ENCODE measurements around the gene THOP1.
"Not testable (repeated sequence)": the region's sequence is repeated elsewhere in the genome, so short reads cannot be mapped to it uniquely, and the experiment has no call there.

The THOP1 gene

DNA sequence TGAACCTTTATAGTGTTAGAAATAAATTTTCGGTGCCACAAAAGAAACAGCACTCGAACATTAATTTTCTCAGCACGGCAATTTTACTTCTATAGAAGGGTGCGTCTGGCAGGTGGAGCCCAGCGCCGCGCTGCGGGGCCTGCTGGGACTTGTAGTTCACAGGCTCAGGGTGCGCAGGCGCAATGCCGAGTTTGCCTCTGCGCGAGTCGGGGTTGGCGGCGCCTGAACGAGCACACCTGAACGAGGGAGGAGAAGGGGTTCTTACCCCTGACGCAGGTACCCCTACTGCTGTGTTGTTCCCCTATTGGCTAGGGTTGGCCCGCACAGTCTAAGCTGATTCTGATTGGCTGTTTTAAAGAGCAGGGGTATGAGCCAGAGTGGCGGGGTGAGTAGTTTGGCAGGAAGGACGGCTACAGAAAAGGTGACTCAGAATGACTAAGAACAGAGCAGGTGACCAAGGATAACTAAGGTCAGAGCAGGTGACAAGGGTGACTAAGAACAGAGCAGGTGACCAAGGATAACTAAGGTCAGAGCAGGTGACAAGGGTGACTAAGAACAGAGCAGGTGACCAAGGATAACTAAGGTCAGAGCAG is 32.0 kb downstream of the THOP1 start:
- not testable (repeated sequence) for DNase-seq (ENCODE audit: low spot score)

- DNase-seq (ENCODE audit: low spot score) = peak; percentile 96
Measured at GRCh38 chr19:2819540-2820111, 34.3 kb downstream of the THOP1 start, which contains the start of gene ZNF554. Gene ZNF554, plus strand, starts transcription at chr19:2819868. Its CDS starts 204 bp downstream, at chr19:2820072.

- DNase-seq (ENCODE audit: low spot score) = peak; percentile 33
Measured at GRCh38 chr19:2820112-2820702, 34.9 kb downstream of the THOP1 start.

DNA sequence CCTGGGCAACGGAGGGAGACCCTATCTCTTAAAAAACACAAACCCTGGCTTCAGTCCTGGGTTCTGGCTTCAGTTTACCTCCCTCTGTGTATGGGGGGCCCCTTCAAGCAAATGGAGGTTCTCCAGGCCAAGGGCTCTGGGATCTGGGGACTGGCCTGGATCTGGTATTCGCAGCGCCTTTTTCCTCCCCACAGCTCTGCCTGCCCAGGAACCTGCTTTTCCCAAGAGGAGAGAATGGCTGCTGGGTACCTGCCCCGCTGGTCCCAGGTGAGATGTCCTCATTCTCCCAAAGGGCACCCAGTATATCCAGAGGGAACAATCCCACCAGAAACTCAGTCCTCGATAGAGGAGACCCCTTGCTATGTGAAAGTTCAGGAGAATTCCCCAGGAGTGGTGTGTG is 37.5 kb downstream of the THOP1 start:
- no peak for DNase-seq (ENCODE audit: low spot score)

GRCh38 chr19:2823646-2824045 is 38.3 kb downstream of the THOP1 start:
- DNase-seq (ENCODE audit: low spot score) = no peak

DNA sequence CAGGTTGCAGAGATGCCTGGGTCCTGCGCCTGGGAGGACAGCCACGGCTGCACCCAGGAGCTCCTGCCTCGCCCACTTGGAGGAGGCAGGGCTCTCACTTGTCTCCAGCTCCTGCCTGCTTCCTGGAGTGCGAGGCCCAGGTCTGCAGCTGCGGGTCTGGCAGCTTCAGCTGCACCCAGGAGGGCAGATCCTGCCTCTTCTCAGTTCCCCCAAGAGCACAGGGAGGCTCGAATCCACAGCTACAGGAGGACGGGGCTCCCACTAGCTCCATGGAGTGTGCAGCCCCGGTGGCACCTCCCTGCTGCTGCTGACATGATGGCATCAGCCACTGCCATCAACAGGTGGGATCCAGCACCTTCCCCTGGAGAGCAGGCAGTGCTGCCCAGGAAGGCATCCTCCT is 38.8 kb downstream of the THOP1 start:
- no peak for DNase-seq (ENCODE audit: low spot score)

GRCh38 chr19:2827022-2827421 is 41.7 kb downstream of the THOP1 start:
- no peak for DNase-seq (ENCODE audit: low spot score)

DNA sequence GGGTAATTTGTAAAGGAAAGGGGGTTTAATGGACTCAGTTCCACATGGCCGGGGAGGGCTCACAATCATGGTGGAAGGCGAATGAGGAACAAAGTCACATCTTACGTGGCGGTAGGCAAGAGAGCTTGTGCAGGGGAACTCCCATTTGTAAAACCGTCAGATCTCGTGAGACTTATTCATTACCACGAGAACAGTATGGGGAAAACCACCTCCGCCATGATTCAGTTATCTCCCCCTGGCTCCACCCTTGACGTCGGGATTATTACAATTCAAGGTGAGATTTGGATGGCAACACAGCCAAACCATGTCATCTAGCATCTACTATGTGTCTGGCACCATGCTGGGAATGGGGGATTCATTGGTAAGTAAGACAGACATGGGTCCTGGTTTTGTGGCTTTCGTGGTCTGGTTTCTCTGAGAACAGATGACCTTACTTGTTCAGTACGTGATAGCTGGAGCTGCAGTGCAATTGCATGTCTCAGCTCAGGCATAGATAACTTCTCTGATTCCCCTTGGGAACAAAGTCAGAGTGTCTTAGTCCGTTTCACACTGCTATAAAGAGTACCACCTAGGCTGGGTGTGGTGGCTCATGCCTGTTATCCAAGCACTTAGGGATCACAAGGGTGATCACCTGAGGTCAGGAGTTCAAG is 42.7 kb downstream of the THOP1 start:
- no peak for DNase-seq (ENCODE audit: low spot score)

DNA sequence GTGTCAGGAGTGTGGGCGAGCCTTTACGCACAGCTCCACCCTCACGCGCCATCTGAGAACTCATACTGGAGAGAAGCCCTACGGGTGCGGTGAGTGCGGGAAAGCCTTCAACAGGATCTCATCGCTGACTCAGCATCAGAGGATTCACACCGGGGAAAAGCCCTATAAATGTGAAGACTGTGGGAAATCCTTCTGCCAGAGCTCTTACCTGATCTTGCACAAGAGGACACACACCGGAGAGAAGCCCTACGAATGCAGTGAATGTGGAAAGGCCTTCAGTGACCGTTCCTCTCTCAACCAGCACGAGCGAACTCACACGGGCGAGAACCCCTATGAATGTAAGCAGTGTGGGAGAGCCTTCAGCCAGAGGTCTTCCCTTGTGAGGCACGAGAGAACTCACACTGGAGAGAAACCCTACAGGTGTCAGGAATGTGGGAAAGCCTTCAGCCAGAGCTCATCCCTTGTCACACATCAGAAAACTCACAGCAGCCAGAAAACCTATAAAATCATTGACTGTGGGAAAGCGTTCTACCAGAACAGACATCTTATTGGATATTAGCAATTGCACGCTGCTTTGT is 49.1 kb downstream of the THOP1 start:
- no peak for DNase-seq (ENCODE audit: low spot score)

- DNase-seq (ENCODE audit: low spot score) = no peak
Measured at GRCh38 chr19:2837430-2837829, 52.1 kb downstream of the THOP1 start.

GRCh38 chr19:2840794-2841791 is 55.8 kb downstream of the THOP1 start, which contains the start of gene ZNF555:
Gene ZNF555, plus strand, starts transcription at chr19:2841475. Its CDS starts 98 bp downstream, at chr19:2841573.
- peak; percentile 99 for DNase-seq (ENCODE audit: low spot score)

GRCh38 chr19:2841855-2842574 is 56.7 kb downstream of the THOP1 start:
- peak; percentile 51 for DNase-seq (ENCODE audit: low spot score)

GRCh38 chr19:2845107-2845506 is 59.8 kb downstream of the THOP1 start:
- DNase-seq (ENCODE audit: low spot score) = no peak

- no peak for DNase-seq (ENCODE audit: low spot score)
Measured at GRCh38 chr19:2846180-2846894, 61.0 kb downstream of the THOP1 start.

- no peak for DNase-seq (ENCODE audit: low spot score)
Measured at GRCh38 chr19:2847507-2847906, 62.2 kb downstream of the THOP1 start.

GRCh38 chr19:2848616-2849015 is 63.3 kb downstream of the THOP1 start:
- peak; percentile 18 for DNase-seq (ENCODE audit: low spot score)

DNA sequence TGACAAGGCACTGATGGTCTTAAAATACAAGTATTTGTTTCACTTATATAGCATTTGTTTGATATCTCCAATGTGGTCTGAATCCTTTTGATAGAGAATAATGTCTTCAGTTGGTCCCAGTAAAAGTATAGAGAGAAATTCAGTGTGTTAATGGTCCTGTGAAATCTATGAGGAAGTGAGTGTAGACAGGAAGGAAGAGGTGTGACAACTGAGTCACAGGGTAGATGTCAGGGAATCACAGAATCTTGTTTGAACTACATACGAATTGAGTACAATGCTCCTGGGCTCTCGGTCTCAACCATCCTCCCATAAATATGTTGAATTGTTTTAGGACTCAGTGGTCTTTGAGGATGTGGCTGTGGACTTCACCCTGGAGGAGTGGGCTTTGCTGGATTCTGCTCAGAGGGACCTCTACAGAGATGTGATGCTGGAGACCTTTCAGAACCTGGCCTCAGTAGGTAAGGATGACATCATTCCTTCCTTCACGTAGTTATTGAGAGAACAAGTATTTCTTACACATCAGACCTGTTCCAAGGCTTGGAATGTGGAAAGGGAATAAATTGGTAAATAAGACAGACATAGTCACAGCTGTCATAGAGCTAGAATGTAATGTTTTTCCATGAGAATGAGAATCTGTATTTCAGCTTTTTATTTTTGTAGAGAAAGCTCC is 65.1 kb downstream of the THOP1 start:
- no peak for DNase-seq (ENCODE audit: low spot score)

- DNase-seq (ENCODE audit: low spot score) = no peak
Measured at GRCh38 chr19:2852598-2852997, 67.3 kb downstream of the THOP1 start.

- DNase-seq (ENCODE audit: low spot score) = no peak
Measured at GRCh38 chr19:2853015-2853606, 67.8 kb downstream of the THOP1 start.
